ENCODE results near the gene TAS2R38. TPM values are rescaled to one million over a fixed set of nuclear protein-coding genes. Genes with fewer than 3 reads are reported as not detected.

The TAS2R38 gene
- total RNA-seq: not detected

DNA sequence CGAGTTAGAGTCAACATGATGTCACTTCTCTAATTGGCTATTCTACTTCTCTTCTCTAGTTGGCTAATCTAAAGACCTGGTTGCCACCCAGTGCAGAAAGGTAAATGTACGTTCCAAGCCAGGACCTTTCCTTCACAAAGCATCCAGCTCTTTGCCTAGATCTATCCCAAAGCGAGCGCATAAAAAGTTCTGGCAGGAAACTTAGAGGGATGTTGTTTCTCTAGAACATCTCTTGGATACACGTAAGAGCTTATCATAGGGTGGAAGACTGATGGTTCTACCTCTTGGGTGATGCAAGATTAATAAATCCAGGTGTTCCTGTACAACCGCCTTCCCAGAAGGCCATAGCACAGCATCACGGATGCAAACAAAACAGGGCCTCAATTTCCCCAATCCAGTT lies at the start of gene TAS2R38:
Gene TAS2R38, minus strand, starts transcription at position 101 of the 400 bp plus-strand sequence. Its CDS starts 84 bp downstream, at position 17.
- TF ChIP-seq POLR2AphosphoS5 (IDR thresholded peaks at IDR 0.05): no peak
- TF ChIP-seq, protein P1, sequence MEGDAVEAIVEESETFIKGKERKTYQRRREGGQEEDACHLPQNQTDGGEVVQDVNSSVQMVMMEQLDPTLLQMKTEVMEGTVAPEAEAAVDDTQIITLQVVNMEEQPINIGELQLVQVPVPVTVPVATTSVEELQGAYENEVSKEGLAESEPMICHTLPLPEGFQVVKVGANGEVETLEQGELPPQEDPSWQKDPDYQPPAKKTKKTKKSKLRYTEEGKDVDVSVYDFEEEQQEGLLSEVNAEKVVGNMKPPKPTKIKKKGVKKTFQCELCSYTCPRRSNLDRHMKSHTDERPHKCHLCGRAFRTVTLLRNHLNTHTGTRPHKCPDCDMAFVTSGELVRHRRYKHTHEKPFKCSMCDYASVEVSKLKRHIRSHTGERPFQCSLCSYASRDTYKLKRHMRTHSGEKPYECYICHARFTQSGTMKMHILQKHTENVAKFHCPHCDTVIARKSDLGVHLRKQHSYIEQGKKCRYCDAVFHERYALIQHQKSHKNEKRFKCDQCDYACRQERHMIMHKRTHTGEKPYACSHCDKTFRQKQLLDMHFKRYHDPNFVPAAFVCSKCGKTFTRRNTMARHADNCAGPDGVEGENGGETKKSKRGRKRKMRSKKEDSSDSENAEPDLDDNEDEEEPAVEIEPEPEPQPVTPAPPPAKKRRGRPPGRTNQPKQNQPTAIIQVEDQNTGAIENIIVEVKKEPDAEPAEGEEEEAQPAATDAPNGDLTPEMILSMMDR (IDR thresholded peaks at IDR 0.05): no peak
- TF ChIP-seq POLR2A (IDR thresholded peaks at IDR 0.05): no peak
- intact Hi-C loops (cut with DNase I): no loop called here
- H3K36me3 ChIP-seq: no peaks in the 10 kb centered on the region

GRCh38 chr7:142018154-142018553 lies 44.6 kb upstream of the TAS2R38 start:
- H3K4me3 ChIP-seq: no peak overlapping the region
- H3K27me3 ChIP-seq (replicated peaks; ENCODE audit: insufficient read depth): no peaks in the 10 kb centered on the region
- 65% methylated on average over 2 of the region's 2 CpGs for WGBS
- no peak for DNase-seq (ENCODE audit: low spot score)
- no peaks in the 10 kb centered on the region for H3K4me1 ChIP-seq (replicated peaks)
- intact Hi-C loops (cut with DNase I): no loop called here
- H3K27ac ChIP-seq: no peak overlapping the region
- no peaks in the 10 kb centered on the region for H3K9me3 ChIP-seq
- H3K36me3 ChIP-seq: no peaks in the 10 kb centered on the region
- TF ChIP-seq, protein P1 (IDR thresholded peaks at IDR 0.05): no peak
- no peak for TF ChIP-seq POLR2A (IDR thresholded peaks at IDR 0.05)
- TF ChIP-seq POLR2AphosphoS5 (IDR thresholded peaks at IDR 0.05): no peak

More for the DNA sequence above, at the start of gene TAS2R38:
- Histone ChIP-seq H3K27ac (no peak within 1 kb of the TSS), H3K9me3 (no peaks in the 10 kb centered on the region), H3K4me3 (no peak within 1 kb of the TSS), H3K27me3 (replicated peaks; ENCODE audit: insufficient read depth) (no peaks in the 10 kb centered on the region), H3K4me1 (replicated peaks) (no peaks in the 10 kb centered on the region)
- DNase-seq (ENCODE audit: low spot score): no peak
- WGBS: 89% methylated on average over 7 of the region's 7 CpGs

GRCh38 chr7:142017451-142017850 lies 43.9 kb upstream of the TAS2R38 start:
- intact Hi-C loops (cut with DNase I): no loop called here
- 73% methylated on average over 3 of the region's 3 CpGs for WGBS
- H3K4me3 ChIP-seq: no peak overlapping the region
- no peaks in the 10 kb centered on the region for H3K27me3 ChIP-seq (replicated peaks; ENCODE audit: insufficient read depth)
- H3K27ac ChIP-seq: no peak overlapping the region
- no peaks in the 10 kb centered on the region for H3K4me1 ChIP-seq (replicated peaks)
- no peaks in the 10 kb centered on the region for H3K36me3 ChIP-seq
- no peaks in the 10 kb centered on the region for H3K9me3 ChIP-seq
- TF ChIP-seq POLR2AphosphoS5 (IDR thresholded peaks at IDR 0.05): no peak
- TF ChIP-seq, protein P1 (IDR thresholded peaks at IDR 0.05): no peak
- no peak for TF ChIP-seq POLR2A (IDR thresholded peaks at IDR 0.05)
- no peak for DNase-seq (ENCODE audit: low spot score)

DNA sequence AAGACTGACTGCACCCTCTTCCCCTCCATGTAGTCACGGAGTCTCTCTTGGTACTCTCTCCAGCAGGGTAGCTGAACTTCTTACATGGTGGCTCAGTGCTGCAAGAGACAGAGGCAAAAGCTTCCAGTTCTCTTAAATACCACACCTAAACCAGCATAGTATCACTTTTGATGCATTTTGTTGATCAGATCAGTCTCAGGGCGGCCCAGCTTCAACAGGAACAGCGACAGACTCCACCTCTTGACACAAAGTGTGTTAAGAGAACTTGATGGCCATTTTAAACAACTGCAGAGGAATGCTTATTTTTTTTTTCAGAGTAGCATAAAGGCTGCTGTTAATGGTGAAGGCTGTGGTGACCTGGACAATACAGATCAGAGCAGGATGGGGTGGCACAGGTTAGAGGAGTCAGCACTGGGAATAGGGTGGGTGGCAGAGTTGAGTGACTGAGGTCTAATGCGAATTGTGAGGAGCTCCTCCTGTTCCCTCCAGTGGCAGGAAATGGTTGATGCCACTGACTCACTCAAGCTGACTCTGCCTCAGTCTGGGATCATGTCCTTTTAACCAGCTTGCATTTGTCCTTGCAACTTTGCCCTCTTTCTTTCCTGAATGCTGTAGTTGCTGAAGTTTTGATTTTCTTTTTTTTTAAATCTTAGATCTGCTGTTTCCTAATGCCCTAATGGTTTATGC lies 39.4 kb upstream of the TAS2R38 start:
- DNase-seq (ENCODE audit: low spot score): no peak
- H3K27ac ChIP-seq: no peak overlapping the region
- no peak overlapping the region for H3K4me3 ChIP-seq
- H3K9me3 ChIP-seq: no peaks in the 10 kb centered on the region
- TF ChIP-seq POLR2AphosphoS5 (IDR thresholded peaks at IDR 0.05) (no peak), POLR2A (IDR thresholded peaks at IDR 0.05) (no peak)
- TF ChIP-seq, protein P1 (IDR thresholded peaks at IDR 0.05): no peak
- no peaks in the 10 kb centered on the region for H3K36me3 ChIP-seq
- intact Hi-C loops (cut with DNase I): no loop called here
- no peaks in the 10 kb centered on the region for H3K27me3 ChIP-seq (replicated peaks; ENCODE audit: insufficient read depth)
- WGBS: 88% methylated on average over 4 of the region's 4 CpGs
- no peaks in the 10 kb centered on the region for H3K4me1 ChIP-seq (replicated peaks)

GRCh38 chr7:142010952-142011548 lies 37.5 kb upstream of the TAS2R38 start:
- Histone ChIP-seq H3K36me3 (no peaks in the 10 kb centered on the region), H3K4me1 (replicated peaks) (no peaks in the 10 kb centered on the region), H3K27me3 (replicated peaks; ENCODE audit: insufficient read depth) (no peaks in the 10 kb centered on the region), H3K4me3 (no peak overlapping the region), H3K9me3 (no peaks in the 10 kb centered on the region), H3K27ac (no peak overlapping the region)
- no peak for DNase-seq (ENCODE audit: low spot score)
- intact Hi-C loops (cut with DNase I): no loop called here
- TF ChIP-seq POLR2AphosphoS5 (IDR thresholded peaks at IDR 0.05) (no peak), POLR2A (IDR thresholded peaks at IDR 0.05) (no peak)
- TF ChIP-seq, protein P1 (IDR thresholded peaks at IDR 0.05): no peak
- 16% methylated on average over 3 of the region's 3 CpGs for WGBS

Measured in prostate gland (tissue), 2 donors.